ENCODE measurements around the gene DNER. TPM values are rescaled to one million over a fixed set of nuclear protein-coding genes. Genes with fewer than 3 reads are reported as not detected.
"Not testable (repeated sequence)": the region's sequence is repeated elsewhere in the genome, so short reads cannot be mapped to it uniquely, and the experiment has no call there.

The DNER gene
- total RNA-seq, 2 donors from 2014 or later: 0.11 to 0.18 TPM

GRCh38 chr2:229339618-229340017 lies 374.7 kb downstream of the DNER start:
- H3K27me3 ChIP-seq (ENCODE audit: control insufficient read depth, insufficient read depth, low read length, poor library complexity, severe bottlenecking): no peaks in the 10 kb centered on the region
- Mint-ChIP-seq H3K27me3 (ENCODE audit: insufficient read depth) (no peaks in the 10 kb centered on the region), H3K36me3 (ENCODE audit: low read depth) (no peaks in the 10 kb centered on the region)

GRCh38 chr2:229339171-229339570 lies 375.2 kb downstream of the DNER start:
- H3K9ac ChIP-seq (ENCODE audit: extremely low read depth, low read length, poor library complexity, severe bottlenecking); H3K27me3 ChIP-seq (ENCODE audit: control insufficient read depth, insufficient read depth, low read length, poor library complexity, severe bottlenecking); DNase-seq; H3K4me3 Mint-ChIP-seq; H3K9me3 ChIP-seq (ENCODE audit: control insufficient read depth, low read length); H3K27ac ChIP-seq (ENCODE audit: low read depth, low read length); H3K36me3 Mint-ChIP-seq (ENCODE audit: low read depth); H3K36me3 ChIP-seq (ENCODE audit: control insufficient read depth, insufficient read depth, low read length); H3K9me3 Mint-ChIP-seq; H3K4me1 ChIP-seq (ENCODE audit: control insufficient read depth, insufficient read depth, low read length); H3K4me3 ChIP-seq (ENCODE audit: low read length); H3K27me3 Mint-ChIP-seq (ENCODE audit: insufficient read depth); H3K27ac Mint-ChIP-seq: not testable (repeated sequence)
- WGBS, 2 experiments (ENCODE audit: insufficient coverage in 1 of 2, insufficient read length in 1 of 2): 90 to 96% methylated on average over 2 to 4 of the region's 4 CpGs
- peaks cover 10% of the 10 kb centered on the region for H3K4me1 Mint-ChIP-seq

More at GRCh38 chr2:229339618-229340017, 374.7 kb downstream of the DNER start:
- no peaks in the 10 kb centered on the region for H3K4me1 ChIP-seq (ENCODE audit: control insufficient read depth, insufficient read depth, low read length)
- Mint-ChIP-seq H3K4me1 (peaks cover 10% of the 10 kb centered on the region), H3K9me3 (no peaks in the 10 kb centered on the region), H3K27ac (no peak overlapping the region), H3K4me3 (no peak overlapping the region)
- 87 to 98% methylated on average over 4 to 5 of the region's 5 CpGs for WGBS, 2 experiments (ENCODE audit: insufficient coverage in 1 of 2, insufficient read length in 1 of 2)
- H3K4me3 ChIP-seq (ENCODE audit: low read length): no peak overlapping the region
- DNase-seq: no peak
- H3K36me3 ChIP-seq (ENCODE audit: control insufficient read depth, insufficient read depth, low read length): no peaks in the 10 kb centered on the region
- no peak overlapping the region for H3K27ac ChIP-seq (ENCODE audit: low read depth, low read length)
- no peaks in the 10 kb centered on the region for H3K9me3 ChIP-seq (ENCODE audit: control insufficient read depth, low read length)
- no peak overlapping the region for H3K9ac ChIP-seq (ENCODE audit: extremely low read depth, low read length, poor library complexity, severe bottlenecking)
- no peak for TF ChIP-seq CTCF (conservative IDR thresholded peaks at IDR 0.05)

- H3K9ac ChIP-seq (ENCODE audit: extremely low read depth, low read length, poor library complexity, severe bottlenecking): no peak overlapping the region
- Mint-ChIP-seq H3K9me3 (no peaks in the 10 kb centered on the region), H3K27me3 (ENCODE audit: insufficient read depth) (peaks cover 2% of the 10 kb centered on the region), H3K4me3 (no peak overlapping the region), H3K36me3 (ENCODE audit: low read depth) (no peaks in the 10 kb centered on the region), H3K4me1 (peaks cover 10% of the 10 kb centered on the region), H3K27ac (no peak overlapping the region)
- DNase-seq: peak; percentile 57
- no peaks in the 10 kb centered on the region for H3K4me1 ChIP-seq (ENCODE audit: control insufficient read depth, insufficient read depth, low read length)
- WGBS, 2 experiments (ENCODE audit: insufficient coverage in 1 of 2, insufficient read length in 1 of 2): 84% methylated on average over 3 to 7 of the region's 7 CpGs
- H3K27me3 ChIP-seq (ENCODE audit: control insufficient read depth, insufficient read depth, low read length, poor library complexity, severe bottlenecking): no peaks in the 10 kb centered on the region
- no peak overlapping the region for H3K4me3 ChIP-seq (ENCODE audit: low read length)
- H3K36me3 ChIP-seq (ENCODE audit: control insufficient read depth, insufficient read depth, low read length): no peaks in the 10 kb centered on the region
- no peaks in the 10 kb centered on the region for H3K9me3 ChIP-seq (ENCODE audit: control insufficient read depth, low read length)
- no peak overlapping the region for H3K27ac ChIP-seq (ENCODE audit: low read depth, low read length)
- TF ChIP-seq CTCF (conservative IDR thresholded peaks at IDR 0.05): no peak
Observed at GRCh38 chr2:229335877-229336346, 378.4 kb downstream of the DNER start.

- no peaks in the 10 kb centered on the region for H3K9me3 Mint-ChIP-seq
- Histone ChIP-seq H3K36me3 (ENCODE audit: control insufficient read depth, insufficient read depth, low read length) (no peaks in the 10 kb centered on the region), H3K27me3 (ENCODE audit: control insufficient read depth, insufficient read depth, low read length, poor library complexity, severe bottlenecking) (no peaks in the 10 kb centered on the region), H3K9me3 (ENCODE audit: control insufficient read depth, low read length) (no peaks in the 10 kb centered on the region), H3K4me3 (ENCODE audit: low read length) (no peak overlapping the region), H3K4me1 (ENCODE audit: control insufficient read depth, insufficient read depth, low read length) (no peaks in the 10 kb centered on the region), H3K9ac (ENCODE audit: extremely low read depth, low read length, poor library complexity, severe bottlenecking) (no peak overlapping the region), H3K27ac (ENCODE audit: low read depth, low read length) (no peak overlapping the region)
- peak; percentile 51 for DNase-seq
- peaks cover 10% of the 10 kb centered on the region for H3K4me1 Mint-ChIP-seq
- H3K27ac Mint-ChIP-seq: no peak overlapping the region
- TF ChIP-seq CTCF (conservative IDR thresholded peaks at IDR 0.05): no peak
- 88 to 92% methylated on average over 4 to 7 of the region's 7 CpGs for WGBS, 2 experiments (ENCODE audit: insufficient coverage in 1 of 2, insufficient read length in 1 of 2)
- no peaks in the 10 kb centered on the region for H3K36me3 Mint-ChIP-seq (ENCODE audit: low read depth)
- peaks cover 2% of the 10 kb centered on the region for H3K27me3 Mint-ChIP-seq (ENCODE audit: insufficient read depth)
- no peak overlapping the region for H3K4me3 Mint-ChIP-seq
Observed at GRCh38 chr2:229335330-229335729, 379.0 kb downstream of the DNER start.
